Uterus (tissue), 4 donors: ENCODE data around the gene PRKN. TPM values are rescaled to one million over a fixed set of nuclear protein-coding genes. Genes with fewer than 3 reads are reported as not detected.
A peak's percentile ranks its signal among the peaks of the same experiment; 100 is the strongest.

Source experiments
- DNase-seq, 2 donors: peaks; one replicate each; pipeline ENCODE4 v3.0.0-alpha.2; 2019 to 2020
- H3K27ac ChIP-seq, 2 donors: fragments of 200-600 bp; sonication (generic); 1 replicate in 1 of 2; 2 replicates in 1 of 2; pipeline ENCODE4 v1.5.1; 2016 to 2018
- H3K27me3 ChIP-seq, 2 donors: fragments of 200-600 bp; sonication (generic); one replicate each; pipeline ENCODE4 v1.5.1; 2018 to 2019; ENCODE audit warnings: control low read depth in 1 of 2
- H3K36me3 ChIP-seq, 2 donors: fragments of 200-600 bp; sonication (generic); one replicate each; pipeline ENCODE4 v1.5.1; 2019; ENCODE audit warnings: control low read depth in 1 of 2
- H3K4me1 ChIP-seq, 2 donors: fragments of 200-600 bp; sonication (generic); one replicate each; pipeline ENCODE4 v1.5.1; 2018 to 2019; ENCODE audit warnings: control low read depth in 1 of 2
- H3K4me3 ChIP-seq, 2 donors: fragments of 200-600 bp; sonication (generic); 1 replicate in 1 of 2; 2 replicates in 1 of 2; pipeline ENCODE4 v1.5.1; 2018 to 2019; ENCODE audit warnings: mild to moderate bottlenecking in 1 of 2
- H3K9me3 ChIP-seq, 2 donors: fragments of 200-600 bp; sonication (generic); one replicate each; pipeline ENCODE4 v1.5.1; 2019; ENCODE audit warnings: control low read depth in 1 of 2
- POLR2A ChIP-seq, 2 donors: fragments of 450-650 bp; IDR thresholded peaks; one replicate each; pipeline ENCODE4 v1.6.1; 2016; ENCODE audit warnings: antibody characterized with exemption in 2 of 2, mild to moderate bottlenecking in 1 of 2, moderate library complexity in 1 of 2
- intact Hi-C: fragments of 100-400 bp; cut with DNase I; formaldehyde crosslinking; loops from one replicate; pipeline ENCODE4 v1.15.1; 2023; ENCODE audit warnings: low total_unique reads
- total RNA-seq, 4 donors: library from RNA; depleted of rRNA in 3 of 4; stranded (reverse); fragments of >200 nt in 3 of 4; gene quantifications; one replicate each; pipeline versions ENCODE4 v1.1.0 to v1.2.4, GENCODE V29; 2014 to 2023
- TF ChIP-seq, protein P1 (sequence below), 4 experiments: fragments of 200-600 bp in 2 of 4; fragments of 450-650 bp in 2 of 4; sonication (generic) in 2 of 4; IDR thresholded peaks; one replicate each; pipeline ENCODE4 v1.5.1; 2016 to 2019; ENCODE audit warnings: antibody characterized with exemption in 4 of 4, mild to moderate bottlenecking in 2 of 4, moderate library complexity in 1 of 4
- donor health status: DM: yes; HTN: yes; CAD: no.

Gene PRKN
- total RNA-seq, result 10 to 100 TPM; 10.2 to 21.3 (median 13.1) TPM

DNA sequence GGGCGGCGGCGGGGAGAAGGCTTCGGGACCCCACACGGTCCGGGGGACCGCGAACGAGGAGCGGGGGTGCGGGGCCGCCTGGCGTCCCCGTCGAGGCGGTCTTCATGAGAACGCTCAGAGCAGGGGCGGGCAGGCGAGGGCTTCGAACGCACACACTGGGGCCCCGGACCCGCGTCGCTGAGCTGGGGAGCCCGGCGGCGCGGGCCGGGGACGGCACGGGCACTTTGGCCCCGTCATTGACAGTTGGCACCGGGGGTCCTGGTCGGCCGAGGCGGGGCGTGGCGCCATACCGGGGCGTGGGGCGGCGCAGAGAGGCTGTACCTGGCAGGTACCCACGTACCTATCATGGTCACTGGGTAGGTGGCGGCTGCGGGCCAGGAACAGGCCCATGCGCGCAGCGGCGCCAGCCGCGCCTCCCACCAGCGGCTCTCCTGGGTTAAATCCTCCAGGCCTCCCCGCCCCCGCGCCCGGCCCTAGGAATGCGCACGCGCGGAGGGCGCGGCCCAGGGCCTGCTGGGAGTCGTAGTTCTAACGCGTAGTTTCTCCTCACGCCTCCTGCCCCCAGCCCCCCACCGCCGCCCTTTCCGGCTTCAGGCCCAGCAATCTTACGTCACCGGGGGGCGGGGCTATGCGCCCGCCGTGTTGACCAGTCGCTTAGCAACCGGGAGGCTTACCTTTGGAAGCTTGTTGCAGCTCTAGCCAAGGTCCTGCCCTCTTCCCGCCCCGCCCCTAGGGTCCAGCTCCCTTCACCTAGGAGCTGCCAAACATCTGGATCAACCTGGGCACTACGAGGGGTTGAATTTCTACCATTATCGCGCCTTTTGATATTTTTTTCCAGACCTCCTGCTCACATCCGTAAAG lies at the start of gene PRKN, which contains the start of gene PACRG:
TSS of gene PRKN (minus strand) at position 445 of the 861 bp plus-strand sequence.
TSS of gene PACRG (plus strand) at position 653 of the 861 bp plus-strand sequence.
- DNase-seq, result peak; percentile 99 to 100
- Histone ChIP-seq H3K27ac (peak within 1 kb of the TSS; percentile 92 to 93), H3K27me3 (no peaks in the 10 kb centered on the region), H3K4me1 (no peaks in the 10 kb centered on the region), H3K4me3 (peak within 1 kb of the TSS; percentile 85 to 99), H3K36me3 (no peaks in the 10 kb centered on the region), H3K9me3 (no peaks in the 10 kb centered on the region)
- intact Hi-C loops, result no loop called here
- TF ChIP-seq, protein P1, sequence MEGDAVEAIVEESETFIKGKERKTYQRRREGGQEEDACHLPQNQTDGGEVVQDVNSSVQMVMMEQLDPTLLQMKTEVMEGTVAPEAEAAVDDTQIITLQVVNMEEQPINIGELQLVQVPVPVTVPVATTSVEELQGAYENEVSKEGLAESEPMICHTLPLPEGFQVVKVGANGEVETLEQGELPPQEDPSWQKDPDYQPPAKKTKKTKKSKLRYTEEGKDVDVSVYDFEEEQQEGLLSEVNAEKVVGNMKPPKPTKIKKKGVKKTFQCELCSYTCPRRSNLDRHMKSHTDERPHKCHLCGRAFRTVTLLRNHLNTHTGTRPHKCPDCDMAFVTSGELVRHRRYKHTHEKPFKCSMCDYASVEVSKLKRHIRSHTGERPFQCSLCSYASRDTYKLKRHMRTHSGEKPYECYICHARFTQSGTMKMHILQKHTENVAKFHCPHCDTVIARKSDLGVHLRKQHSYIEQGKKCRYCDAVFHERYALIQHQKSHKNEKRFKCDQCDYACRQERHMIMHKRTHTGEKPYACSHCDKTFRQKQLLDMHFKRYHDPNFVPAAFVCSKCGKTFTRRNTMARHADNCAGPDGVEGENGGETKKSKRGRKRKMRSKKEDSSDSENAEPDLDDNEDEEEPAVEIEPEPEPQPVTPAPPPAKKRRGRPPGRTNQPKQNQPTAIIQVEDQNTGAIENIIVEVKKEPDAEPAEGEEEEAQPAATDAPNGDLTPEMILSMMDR (IDR thresholded peaks at IDR 0.05), result peak in 1 of 4 experiments; percentile 13
- TF ChIP-seq POLR2A (IDR thresholded peaks at IDR 0.05), result peak; percentile 89 to 97

DNA sequence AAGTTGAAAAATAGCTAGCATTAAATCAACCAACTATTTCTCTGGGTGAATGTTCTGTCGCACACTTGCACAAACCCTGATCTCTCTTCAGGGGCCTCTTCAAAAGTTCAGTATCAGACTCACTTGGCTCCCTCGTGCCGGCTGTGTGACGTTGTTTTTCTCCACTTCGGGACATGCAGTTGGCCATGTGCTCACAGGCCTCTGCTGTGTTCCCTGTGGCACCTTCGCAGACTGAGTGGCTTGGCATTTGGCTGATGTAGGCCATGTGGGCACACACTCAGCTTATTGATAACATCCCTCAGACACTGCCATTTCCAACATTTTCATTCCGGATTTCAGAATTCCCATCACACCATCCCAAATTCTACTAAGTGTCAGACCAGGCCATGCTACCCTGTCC lies 49.5 kb upstream of the PRKN start:
- H3K27ac ChIP-seq, result no peak overlapping the region
- no peak for TF ChIP-seq POLR2A (IDR thresholded peaks at IDR 0.05)
- TF ChIP-seq, protein P1 (IDR thresholded peaks at IDR 0.05), result no peak
- no peak overlapping the region for H3K4me3 ChIP-seq
- H3K36me3 ChIP-seq, result no peaks in the 10 kb centered on the region
- no peak for DNase-seq
- H3K4me1 ChIP-seq, result no peaks in the 10 kb centered on the region
- intact Hi-C loops, result no loop called here
- no peaks in the 10 kb centered on the region for H3K27me3 ChIP-seq
- peaks cover 0 to 3% of the 10 kb centered on the region in 2 donors for H3K9me3 ChIP-seq

DNA sequence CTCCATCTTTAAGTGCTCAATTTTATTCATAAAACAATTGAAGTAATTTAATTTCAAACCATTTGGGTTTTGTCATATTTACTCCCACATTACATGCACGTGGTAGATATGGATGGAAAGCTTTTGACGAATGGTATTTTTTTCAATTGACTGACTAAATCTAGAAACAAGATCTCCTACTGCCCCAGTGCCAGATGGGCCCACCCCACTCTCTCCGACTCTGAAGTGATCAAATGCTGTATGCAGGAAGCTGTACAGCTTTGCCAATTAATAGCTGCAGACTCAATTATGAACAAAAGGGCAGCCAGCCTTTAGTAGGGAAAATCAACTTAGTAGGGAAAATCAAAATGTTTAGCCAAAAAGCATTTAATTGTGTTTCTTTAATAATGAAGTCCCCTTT lies 46.4 kb upstream of the PRKN start:
- no peak overlapping the region for H3K27ac ChIP-seq
- no peak for DNase-seq
- intact Hi-C loops, result no loop called here
- no peaks in the 10 kb centered on the region for H3K9me3 ChIP-seq
- no peaks in the 10 kb centered on the region for H3K36me3 ChIP-seq
- no peaks in the 10 kb centered on the region for H3K27me3 ChIP-seq
- no peak overlapping the region for H3K4me3 ChIP-seq
- TF ChIP-seq, protein P1 (IDR thresholded peaks at IDR 0.05), result no peak
- no peak for TF ChIP-seq POLR2A (IDR thresholded peaks at IDR 0.05)
- no peaks in the 10 kb centered on the region for H3K4me1 ChIP-seq

DNA sequence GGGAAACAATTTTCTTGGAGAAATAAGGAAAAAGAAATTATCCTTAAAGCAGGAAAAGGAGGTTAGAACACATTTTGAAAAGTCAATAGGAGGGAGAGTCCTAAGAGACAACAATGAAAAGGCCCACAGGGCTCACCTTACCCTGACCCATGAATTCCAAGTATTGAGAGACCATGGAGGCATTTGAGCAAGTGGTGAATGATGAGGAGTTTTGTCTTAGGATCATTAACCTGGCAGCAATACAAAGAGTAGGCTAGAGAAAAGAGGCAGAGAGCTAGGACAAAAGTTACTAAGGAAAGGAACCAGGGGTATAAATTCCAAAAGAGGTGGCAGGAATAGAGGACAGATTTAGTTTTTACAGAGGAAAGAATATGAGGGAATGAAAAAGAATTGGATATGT lies 44.9 kb upstream of the PRKN start:
- TF ChIP-seq POLR2A (IDR thresholded peaks at IDR 0.05), result no peak
- TF ChIP-seq, protein P1 (IDR thresholded peaks at IDR 0.05), result no peak
- Histone ChIP-seq H3K9me3 (no peaks in the 10 kb centered on the region), H3K4me3 (no peak overlapping the region), H3K27ac (no peak overlapping the region), H3K36me3 (no peaks in the 10 kb centered on the region), H3K4me1 (no peaks in the 10 kb centered on the region), H3K27me3 (no peaks in the 10 kb centered on the region)
- intact Hi-C loops, result no loop called here
- DNase-seq, result no peak

DNA sequence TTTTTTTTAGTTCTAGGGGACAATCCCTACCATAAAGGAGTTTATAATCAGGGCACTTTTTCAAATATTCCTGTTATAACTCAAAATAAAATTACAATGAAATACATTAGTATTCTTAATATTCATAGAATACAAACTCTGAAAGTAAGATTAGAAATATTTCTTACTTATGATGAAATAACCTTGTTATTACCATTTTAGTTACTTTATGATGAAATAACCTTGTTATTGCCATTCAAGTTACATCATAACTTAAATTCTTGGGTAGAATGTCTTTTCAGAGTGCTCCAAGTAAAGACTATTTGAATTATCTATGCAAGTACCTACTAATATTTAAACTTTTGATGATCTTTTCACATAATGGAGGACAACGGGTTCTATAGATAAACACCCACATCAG lies 43.4 kb upstream of the PRKN start:
- TF ChIP-seq POLR2A (IDR thresholded peaks at IDR 0.05), result no peak
- TF ChIP-seq, protein P1 (IDR thresholded peaks at IDR 0.05), result no peak
- DNase-seq, result no peak
- H3K9me3 ChIP-seq, result no peaks in the 10 kb centered on the region
- H3K4me3 ChIP-seq, result no peak overlapping the region
- no peaks in the 10 kb centered on the region for H3K27me3 ChIP-seq
- intact Hi-C loops, result no loop called here
- H3K36me3 ChIP-seq, result no peaks in the 10 kb centered on the region
- H3K27ac ChIP-seq, result no peak overlapping the region
- no peaks in the 10 kb centered on the region for H3K4me1 ChIP-seq
